ENCODE measurements around the gene XPO4. TPM values are rescaled to one million over a fixed set of nuclear protein-coding genes. Genes with fewer than 3 reads are reported as not detected.

XPO4 gene
- total and polyA plus RNA-seq, 2 of the 13 experiments (the other 11 are each of a cell fraction or from before 2014, with no cell fraction given) = 8.4 to 24.8 TPM

- TF ChIP-seq ZNF790 (CRISPR knock-in tag; IDR thresholded peaks at IDR 0.05; ENCODE audit: borderline replicate concordance) (peak; percentile 69; the same call in 1 of the 2 replicates), ZNF513 (CRISPR knock-in tag; conservative IDR thresholded peaks at IDR 0.05) (no peak), KLF9 (CRISPR knock-in tag; IDR thresholded peaks at IDR 0.05; ENCODE audit: low read depth) (no peak), ZNF20 (CRISPR knock-in tag; IDR thresholded peaks at IDR 0.05) (no peak), ZNF451 (CRISPR knock-in tag; IDR thresholded peaks at IDR 0.05) (peak; percentile 85), ZNF225 (CRISPR knock-in tag; IDR thresholded peaks at IDR 0.05) (peak; percentile 70; the same call in 1 of the 2 replicates), PHF8 (CRISPR knock-in tag; IDR thresholded peaks at IDR 0.05) (peak; percentile 96), ZNF235 (CRISPR knock-in tag; IDR thresholded peaks at IDR 0.05; ENCODE audit: borderline replicate concordance) (no peak), THRA (CRISPR knock-in tag; IDR thresholded peaks at IDR 0.05; ENCODE audit: borderline replicate concordance) (peak; percentile 28; the same call in 1 of the 2 replicates), DZIP1 (CRISPR knock-in tag; IDR thresholded peaks at IDR 0.05) (peak; percentile 95), ATAD3A (CRISPR knock-in tag; IDR thresholded peaks at IDR 0.05) (no peak), ZFP90 (CRISPR knock-in tag; IDR thresholded peaks at IDR 0.05; ENCODE audit: borderline replicate concordance) (peak; percentile 55; the same call in 1 of the 2 replicates), NFATC3 (CRISPR knock-in tag; IDR thresholded peaks at IDR 0.05) (no peak), ZNF276 (CRISPR knock-in tag; IDR thresholded peaks at IDR 0.05; ENCODE audit: low read depth) (no peak), ZNF644 (CRISPR knock-in tag; IDR thresholded peaks at IDR 0.05; ENCODE audit: low read depth) (no peak), HMGA1 (CRISPR knock-in tag; conservative IDR thresholded peaks at IDR 0.05) (no peak), ZNF512 (CRISPR knock-in tag; IDR thresholded peaks at IDR 0.05) (no peak), ZNF776 (CRISPR knock-in tag; IDR thresholded peaks at IDR 0.05) (no peak), NR2C2 (CRISPR knock-in tag; IDR thresholded peaks at IDR 0.05; ENCODE audit: borderline replicate concordance) (no peak), ZNF256 (CRISPR knock-in tag; conservative IDR thresholded peaks at IDR 0.05) (peak; percentile 53; the same call in 1 of the 2 replicates)
These were observed 129.1 kb downstream of the XPO4 start, which contains the start of gene EEF1AKMT1 (continued) for GRCh38 chr13:20773194-20774080.

Data from HepG2 (cell line).